ENCODE measurements around the gene MYO1A.

- TF ChIP-seq CTCF (IDR thresholded peaks at IDR 0.05 in 4 of 5, conservative IDR thresholded peaks at IDR 0.05 in 1 of 5): no peak
- no peak for TF ChIP-seq POLR2A (IDR thresholded peaks at IDR 0.05)
Observed at GRCh38 chr12:57027805-57028153, 22.1 kb downstream of the MYO1A start.

Data from gastrocnemius medialis (tissue), 4 donors.